Esophagus muscularis mucosa (tissue), 4 donors: Measurements from ENCODE around the gene ST3GAL2.
"Not testable (repeated sequence)": the region's sequence is repeated elsewhere in the genome, so short reads cannot be mapped to it uniquely, and the experiment has no call there.

Experiments used
- CTCF ChIP-seq, 3 experiments: fragments of 200-600 bp in 2 of 3; fragments of 450-650 bp in 1 of 3; sonication (generic) in 2 of 3; IDR thresholded peaks; one replicate each; pipeline ENCODE4 v1.5.1; 2017 to 2019; ENCODE audit warnings: antibody characterized with exemption in 3 of 3, mild to moderate bottlenecking in 2 of 3, moderate library complexity in 1 of 3
- EP300 ChIP-seq: sonication (generic); formaldehyde crosslinking; IDR thresholded peaks from one replicate; pipeline ENCODE4 v1.6.1; 2017; ENCODE audit warnings: antibody characterized with exemption
- POLR2A ChIP-seq: fragments of 450-650 bp; IDR thresholded peaks from one replicate; pipeline ENCODE4 v1.6.1; 2017; ENCODE audit warnings: antibody characterized with exemption, moderate library complexity, mild to moderate bottlenecking, low read depth
- POLR2AphosphoS5 ChIP-seq, 2 donors: sonication (generic); formaldehyde crosslinking; IDR thresholded peaks; one replicate each; pipeline ENCODE4 v1.6.1; 2017; ENCODE audit warnings: antibody characterized with exemption in 2 of 2

GRCh38 chr16:70386289-70386986, 52.5 kb downstream of the ST3GAL2 start:
- not testable (repeated sequence) for TF ChIP-seq CTCF (IDR thresholded peaks at IDR 0.05); POLR2A; EP300; POLR2AphosphoS5 (IDR thresholded peaks at IDR 0.05)
